Astrocyte (in vitro differentiated cells and primary cell): ENCODE results near the gene IFI27L1. TPM values are rescaled to one million over a fixed set of nuclear protein-coding genes. Genes with fewer than 3 reads are reported as not detected.

Source experiments
- DNase-seq: peaks from one replicate; pipeline ENCODE4 v3.0.0-alpha.2; 2010; ENCODE audit warnings: low read depth
- FAIRE-seq: peaks from 2 replicates; lab custom pipeline; 2011; peaks lifted over from hg19 to GRCh38; lab: Jason Lieb, UNC
- H2AFZ ChIP-seq: 2 replicates; pipeline ENCODE4 v1.6.0; 2012; ENCODE audit warnings: low read depth, low read length, inconsistent platforms
- H3K27ac ChIP-seq: 2 replicates; pipeline ENCODE4 v1.5.1; 2011; ENCODE audit warnings: low read depth, low read length, inconsistent platforms
- H3K27me3 ChIP-seq: 2 replicates; pipeline ENCODE4 v1.6.0; 2011; ENCODE audit warnings: low read length, inconsistent platforms; ENCODE audit not compliant: insufficient read depth
- H3K36me3 ChIP-seq: 2 replicates; pipeline ENCODE4 v1.5.1; 2011; ENCODE audit warnings: low read length, inconsistent platforms; ENCODE audit not compliant: insufficient read depth
- H3K4me1 ChIP-seq: 2 replicates; pipeline ENCODE4 v1.5.1; 2011; ENCODE audit warnings: low read length, inconsistent platforms; ENCODE audit not compliant: insufficient read depth
- H3K4me2 ChIP-seq: 2 replicates; pipeline ENCODE4 v1.6.0; 2012; ENCODE audit warnings: low read length, inconsistent platforms
- H3K4me3 ChIP-seq: 2 replicates; pipeline ENCODE4 v1.5.1; 2011; ENCODE audit warnings: low read depth, mild to moderate bottlenecking, low read length, inconsistent platforms; ENCODE audit not compliant: insufficient read depth
- H3K79me2 ChIP-seq: 2 replicates; pipeline ENCODE4 v1.6.0; 2012; ENCODE audit warnings: mild to moderate bottlenecking, low read length, inconsistent platforms; ENCODE audit not compliant: insufficient read depth
- H3K9ac ChIP-seq: 2 replicates; pipeline ENCODE4 v1.6.0; 2012; ENCODE audit warnings: mild to moderate bottlenecking, low read length, inconsistent platforms
- H3K9me3 ChIP-seq: 2 replicates; pipeline ENCODE4 v1.5.1; 2012; ENCODE audit warnings: low read depth, mild to moderate bottlenecking, low read length, inconsistent platforms; ENCODE audit not compliant: insufficient read depth
- H4K20me1 ChIP-seq: 2 replicates; pipeline ENCODE4 v1.6.0; 2012; ENCODE audit warnings: low read length, inconsistent platforms; ENCODE audit not compliant: insufficient read depth
- H3K27ac Mint-ChIP-seq: one replicate; pipeline ENCODE4 v1.8.0; 2021; ENCODE audit warnings: mild to moderate bottlenecking, mixed read lengths; ENCODE audit not compliant: unreplicated experiment
- H3K27me3 Mint-ChIP-seq: one replicate; pipeline ENCODE4 v1.8.0; 2021; ENCODE audit warnings: low read depth, mixed read lengths; ENCODE audit not compliant: unreplicated experiment
- H3K36me3 Mint-ChIP-seq: one replicate; pipeline ENCODE4 v1.8.0; 2021; ENCODE audit warnings: low read depth, mixed read lengths; ENCODE audit not compliant: unreplicated experiment
- H3K4me1 Mint-ChIP-seq: one replicate; pipeline ENCODE4 v1.8.0; 2021; ENCODE audit warnings: low read depth, mixed read lengths; ENCODE audit not compliant: unreplicated experiment
- H3K4me3 Mint-ChIP-seq: one replicate; pipeline ENCODE4 v1.8.0; 2021; ENCODE audit warnings: mild to moderate bottlenecking, moderate library complexity, mixed read lengths; ENCODE audit not compliant: unreplicated experiment
- H3K9me3 Mint-ChIP-seq: one replicate; pipeline ENCODE4 v1.8.0; 2021; ENCODE audit warnings: mild to moderate bottlenecking, mixed read lengths; ENCODE audit not compliant: unreplicated experiment
- EZH2 ChIP-seq: IDR thresholded peaks from 2 replicates; pipeline ENCODE4 v1.6.1; 2012; ENCODE audit warnings: mild to moderate bottlenecking, low read length, inconsistent platforms; ENCODE audit not compliant: insufficient read depth
- total RNA-seq: library from RNA; stranded (reverse); gene quantifications from 2 replicates; pipeline ENCODE4 v1.2.1, GENCODE V29; 2021
- TF ChIP-seq, protein P1 (sequence below): IDR thresholded peaks from 2 replicates; pipeline ENCODE4 v1.5.1; 2011; ENCODE audit warnings: low read depth, mild to moderate bottlenecking, inconsistent platforms, low read length, moderate library complexity; ENCODE audit not compliant: insufficient read depth

IFI27L1 gene
- total RNA-seq, 1 donor from 2014 or later: 28.4 TPM

DNA sequence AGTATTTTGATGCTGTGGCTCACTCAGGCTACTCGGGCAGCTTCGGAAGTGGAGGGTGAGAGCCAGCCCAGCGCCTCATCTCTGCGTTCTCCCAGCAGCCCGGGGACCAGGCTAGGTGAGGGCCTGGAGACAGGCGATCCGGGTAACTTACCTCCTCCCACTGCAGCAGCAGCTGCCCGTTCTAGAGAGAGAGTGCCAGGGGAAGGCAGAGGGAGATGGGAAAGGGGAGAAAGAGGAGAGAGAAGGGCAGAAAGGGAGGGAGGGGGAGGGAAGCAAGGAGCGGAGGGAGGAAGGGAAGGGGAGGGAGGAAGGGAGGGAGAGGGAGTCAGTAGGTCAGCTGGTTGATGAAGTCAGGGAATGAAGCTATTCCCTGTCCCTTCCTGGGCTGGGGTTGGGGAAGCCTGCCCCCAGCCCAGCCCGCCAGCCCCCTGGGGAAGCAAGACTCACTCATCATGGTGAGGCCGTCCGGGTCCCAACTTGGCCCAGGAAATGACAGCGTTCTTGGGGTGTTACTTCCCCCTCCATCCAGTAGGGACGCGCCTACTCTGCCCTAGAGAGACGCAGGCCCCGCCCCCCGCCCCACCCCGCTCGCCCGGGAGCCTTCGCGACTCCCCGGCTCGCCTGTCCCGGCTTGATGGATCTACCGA lies 48.1 kb downstream of the IFI27L1 start, which contains the start of gene IFI27L2:
Gene IFI27L2, minus strand, starts transcription at position 494 of the 647 bp plus-strand sequence. Its CDS starts 40 bp downstream, at position 454.
- peak; percentile 74 for DNase-seq
- Mint-ChIP-seq H3K27ac (peak within 1 kb of the TSS; percentile 26), H3K4me1 (peaks cover 7% of the 10 kb centered on the region), H3K4me3 (peak within 1 kb of the TSS; percentile 77), H3K36me3 (peaks cover 3% of the 10 kb centered on the region), H3K9me3 (peaks cover 3% of the 10 kb centered on the region), H3K27me3 (no peaks in the 10 kb centered on the region)
- Histone ChIP-seq H3K4me3 (peak within 1 kb of the TSS; percentile 67), H3K27me3 (no peaks in the 10 kb centered on the region), H3K9ac (peak within 1 kb of the TSS; percentile 82), H2AFZ (peak within 1 kb of the TSS; percentile 84), H3K27ac (peak within 1 kb of the TSS; percentile 19), H3K79me2 (no peaks in the 10 kb centered on the region), H3K4me1 (peaks cover 12% of the 10 kb centered on the region), H3K4me2 (peak within 1 kb of the TSS; percentile 95), H3K9me3 (no peaks in the 10 kb centered on the region), H4K20me1 (no peaks in the 10 kb centered on the region), H3K36me3 (peaks cover 3% of the 10 kb centered on the region)
- FAIRE-seq: no peak
- TF ChIP-seq, protein P1, sequence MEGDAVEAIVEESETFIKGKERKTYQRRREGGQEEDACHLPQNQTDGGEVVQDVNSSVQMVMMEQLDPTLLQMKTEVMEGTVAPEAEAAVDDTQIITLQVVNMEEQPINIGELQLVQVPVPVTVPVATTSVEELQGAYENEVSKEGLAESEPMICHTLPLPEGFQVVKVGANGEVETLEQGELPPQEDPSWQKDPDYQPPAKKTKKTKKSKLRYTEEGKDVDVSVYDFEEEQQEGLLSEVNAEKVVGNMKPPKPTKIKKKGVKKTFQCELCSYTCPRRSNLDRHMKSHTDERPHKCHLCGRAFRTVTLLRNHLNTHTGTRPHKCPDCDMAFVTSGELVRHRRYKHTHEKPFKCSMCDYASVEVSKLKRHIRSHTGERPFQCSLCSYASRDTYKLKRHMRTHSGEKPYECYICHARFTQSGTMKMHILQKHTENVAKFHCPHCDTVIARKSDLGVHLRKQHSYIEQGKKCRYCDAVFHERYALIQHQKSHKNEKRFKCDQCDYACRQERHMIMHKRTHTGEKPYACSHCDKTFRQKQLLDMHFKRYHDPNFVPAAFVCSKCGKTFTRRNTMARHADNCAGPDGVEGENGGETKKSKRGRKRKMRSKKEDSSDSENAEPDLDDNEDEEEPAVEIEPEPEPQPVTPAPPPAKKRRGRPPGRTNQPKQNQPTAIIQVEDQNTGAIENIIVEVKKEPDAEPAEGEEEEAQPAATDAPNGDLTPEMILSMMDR: no peak
- no peak for TF ChIP-seq EZH2

DNA sequence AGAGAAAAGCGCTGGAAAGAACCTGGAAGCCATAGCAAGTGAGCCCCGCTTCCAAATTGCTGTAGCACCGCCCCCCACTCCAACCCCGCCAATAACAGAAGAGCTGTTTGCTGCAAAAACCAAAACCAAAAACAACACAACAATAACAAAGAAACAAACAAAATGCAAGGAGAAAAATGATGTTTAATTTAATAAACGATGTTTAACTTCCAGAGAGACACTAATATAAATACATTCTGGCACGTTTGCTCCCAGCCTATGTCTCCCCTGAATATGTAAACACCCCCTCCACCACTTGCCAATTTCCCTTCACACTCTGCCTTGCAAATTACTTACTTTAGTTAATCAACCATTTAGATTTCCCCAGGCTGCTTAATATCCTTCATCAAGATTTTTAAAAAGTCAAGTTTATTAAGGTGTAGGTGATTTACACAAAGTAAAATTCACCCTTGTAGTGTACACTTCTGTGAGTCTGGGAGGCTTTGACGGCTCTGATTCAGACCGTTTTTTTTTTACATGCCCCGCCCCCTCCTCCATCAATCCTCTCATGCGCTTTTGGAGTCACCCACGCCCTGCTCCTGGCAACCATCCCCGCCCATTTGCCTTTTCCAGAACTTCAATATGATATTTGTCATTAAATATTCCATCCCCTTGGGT lies 48.8 kb downstream of the IFI27L1 start:
- no peaks in the 10 kb centered on the region for H3K27me3 ChIP-seq
- peak overlapping the region; percentile 77 for H3K4me3 Mint-ChIP-seq
- H3K9me3 Mint-ChIP-seq: peaks cover 3% of the 10 kb centered on the region
- peak overlapping the region; percentile 82 for H3K9ac ChIP-seq
- H3K79me2 ChIP-seq: no peaks in the 10 kb centered on the region
- peak overlapping the region; percentile 84 for H2AFZ ChIP-seq
- no peaks in the 10 kb centered on the region for H4K20me1 ChIP-seq
- peaks cover 3% of the 10 kb centered on the region for H3K36me3 Mint-ChIP-seq
- no peaks in the 10 kb centered on the region for H3K27me3 Mint-ChIP-seq
- peaks cover 3% of the 10 kb centered on the region for H3K36me3 ChIP-seq
- peak overlapping the region; percentile 19 for H3K27ac ChIP-seq
- H3K27ac Mint-ChIP-seq: peak overlapping the region; percentile 6
- H3K4me3 ChIP-seq: peak overlapping the region; percentile 67
- DNase-seq (peak; percentile 35), FAIRE-seq (no peak)
- TF ChIP-seq EZH2: no peak
- TF ChIP-seq, protein P1: no peak
- no peaks in the 10 kb centered on the region for H3K9me3 ChIP-seq
- peaks cover 7% of the 10 kb centered on the region for H3K4me1 Mint-ChIP-seq
- peak overlapping the region; percentile 95 for H3K4me2 ChIP-seq
- peaks cover 12% of the 10 kb centered on the region for H3K4me1 ChIP-seq
